H1 (cell line): ENCODE measurements around the gene CEP70. TPM values are rescaled to one million over a fixed set of nuclear protein-coding genes. Genes with fewer than 3 reads are reported as not detected.

Experiments used
- BRCA1 ChIP-seq: IDR thresholded peaks from 2 replicates; pipeline ENCODE4 v1.6.1; 2012; ENCODE audit warnings: low read depth, low read length, improper control_type of control experiment
- GTF2F1 ChIP-seq: IDR thresholded peaks from 2 replicates; pipeline ENCODE4 v1.6.1; 2012; ENCODE audit warnings: low read depth, low read length, improper control_type of control experiment, borderline replicate concordance
- HDAC6 ChIP-seq: IDR thresholded peaks from one replicate; pipeline ENCODE4 v1.7.1; 2012; ENCODE audit warnings: low read depth, mild to moderate bottlenecking, inconsistent platforms, low read length, moderate library complexity
- TCF12 ChIP-seq: IDR thresholded peaks from 2 replicates; pipeline ENCODE4 v1.6.1; 2011; ENCODE audit warnings: low read depth, mild to moderate bottlenecking, low read length
- YY1 ChIP-seq: IDR thresholded peaks from 2 replicates; pipeline ENCODE4 v1.6.1; 2011; ENCODE audit warnings: low read depth, mild to moderate bottlenecking, low read length
- polyA plus RNA-seq, 7 experiments: library from polyadenylated mRNA; depleted of rRNA in 3 of 7; stranded (reverse) in 5 of 7; unstranded in 2 of 7; fragments of >200 nt in 5 of 7; fragments of 200-250 nt in 2 of 7; gene quantifications; 1 replicate in 5 of 7; 2 replicates in 1 of 7; 4 replicates in 1 of 7; pipeline versions ENCODE4 v1.2.1 to v1.2.3, GENCODE V29; 2011 to 2013; ENCODE audit warnings: missing spikeins in 2 of 7, mixed read lengths in 2 of 7
- total RNA-seq: library from RNA; stranded (reverse); fragmentation: NEBNext Ultra II Directional; extraction: Animal tissue kit (Norgen Biotek cat#: 25700); gene quantifications from 2 replicates; pipeline ENCODE4 v1.2.1, GENCODE V29; 2021

Gene CEP70
- total and polyA plus RNA-seq, 2 of the 8 experiments (the other 6 are each of a cell fraction or from before 2014, with no cell fraction given) = 3.9 to 26.2 TPM

DNA sequence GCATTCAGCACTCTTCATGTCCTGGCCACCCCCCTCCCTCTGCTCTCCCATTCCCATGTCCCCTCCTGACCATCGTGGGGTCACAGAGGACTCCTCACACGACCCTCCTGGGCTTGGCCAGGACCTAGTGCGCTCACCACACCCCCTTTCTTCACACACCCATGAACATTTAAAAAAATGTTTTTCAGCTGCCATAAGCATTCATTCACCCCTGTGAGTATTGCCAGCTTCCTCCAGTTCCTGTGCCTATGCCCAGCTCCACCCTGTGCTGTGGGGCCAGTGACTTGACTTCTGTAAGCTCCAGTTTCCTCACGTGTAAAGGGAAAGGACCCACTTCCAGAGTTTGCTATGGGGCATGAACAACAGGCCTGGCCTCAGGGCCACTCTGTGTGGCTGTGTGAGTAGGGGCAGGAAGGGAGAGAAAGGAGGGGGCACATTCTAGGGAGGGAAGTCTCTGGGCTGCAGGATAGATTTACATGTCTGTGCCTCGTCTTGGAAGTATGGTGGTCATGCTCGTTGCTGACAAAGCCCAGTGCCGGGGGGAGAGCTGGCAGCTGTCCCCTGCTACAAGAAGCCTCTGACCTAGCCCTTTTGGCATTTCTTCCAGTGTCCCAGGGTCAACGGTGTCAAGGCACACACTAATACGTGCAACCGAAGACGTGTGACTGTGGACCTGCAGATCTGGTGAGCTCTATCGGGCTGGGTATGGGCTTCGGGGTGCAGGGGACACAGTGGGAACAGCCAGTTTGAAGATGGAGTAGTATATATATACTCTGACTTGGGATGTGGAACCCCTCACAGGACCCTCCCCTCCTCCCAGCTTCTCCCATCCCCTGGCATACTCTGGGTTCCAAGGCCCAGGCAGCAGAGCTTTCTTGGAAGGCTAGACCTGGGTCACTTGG, 136.8 kb downstream of the CEP70 start (continued):
- no peak for TF ChIP-seq GTF2F1
- TF ChIP-seq YY1 = no peak
- no peak for TF ChIP-seq HDAC6
- no peak for TF ChIP-seq BRCA1
- no peak for TF ChIP-seq TCF12
